ENCODE measurements around the gene LPAR1.
"Not testable (repeated sequence)": the region's sequence is repeated elsewhere in the genome, so short reads cannot be mapped to it uniquely, and the experiment has no call there.

LPAR1 gene

GRCh38 chr9:110876929-110877328 lies 161.3 kb downstream of the LPAR1 start:
- no peak for DNase-seq (ENCODE audit: low read depth in 2 of 2)

- no peak for DNase-seq (ENCODE audit: low read depth in 2 of 2)
Measured at GRCh38 chr9:110874963-110875674, 163.2 kb downstream of the LPAR1 start.

GRCh38 chr9:110872920-110873319 lies 165.3 kb downstream of the LPAR1 start:
- no peak for DNase-seq (ENCODE audit: low read depth in 2 of 2)

GRCh38 chr9:110871736-110872135 lies 166.5 kb downstream of the LPAR1 start:
- DNase-seq (ENCODE audit: low read depth in 2 of 2) = no peak

GRCh38 chr9:110869931-110870330 lies 168.3 kb downstream of the LPAR1 start:
- no peak for DNase-seq (ENCODE audit: low read depth in 2 of 2)

- DNase-seq (ENCODE audit: low read depth in 2 of 2) = no peak
Measured at GRCh38 chr9:110864011-110864410, 174.3 kb downstream of the LPAR1 start.

- DNase-seq (ENCODE audit: low read depth in 2 of 2) = not testable (repeated sequence)
Measured at GRCh38 chr9:110861370-110862110, 176.7 kb downstream of the LPAR1 start.

- no peak for DNase-seq (ENCODE audit: low read depth in 2 of 2)
Measured at GRCh38 chr9:110856772-110857171, 181.5 kb downstream of the LPAR1 start.

GRCh38 chr9:110850401-110851135 lies 187.7 kb downstream of the LPAR1 start:
- no peak for DNase-seq (ENCODE audit: low read depth in 2 of 2)

GRCh38 chr9:110847671-110848070 lies 190.6 kb downstream of the LPAR1 start:
- no peak for DNase-seq (ENCODE audit: low read depth in 2 of 2)

- DNase-seq (ENCODE audit: low read depth in 2 of 2) = no peak
Measured at GRCh38 chr9:110846215-110846614, 192.1 kb downstream of the LPAR1 start.

GRCh38 chr9:110844121-110844520 lies 194.1 kb downstream of the LPAR1 start:
- no peak for DNase-seq (ENCODE audit: low read depth in 2 of 2)

GRCh38 chr9:110842986-110843385 lies 195.3 kb downstream of the LPAR1 start:
- no peak for DNase-seq (ENCODE audit: low read depth in 2 of 2)

- no peak for DNase-seq (ENCODE audit: low read depth in 2 of 2)
Measured at GRCh38 chr9:110842169-110842568, 196.1 kb downstream of the LPAR1 start.

- no peak for DNase-seq (ENCODE audit: low read depth in 2 of 2)
Measured at GRCh38 chr9:110837401-110838005, 200.8 kb downstream of the LPAR1 start.

GRCh38 chr9:110835859-110836271 lies 202.4 kb downstream of the LPAR1 start:
- DNase-seq (ENCODE audit: low read depth in 2 of 2) = no peak

GRCh38 chr9:110835404-110835803 lies 202.9 kb downstream of the LPAR1 start:
- DNase-seq (ENCODE audit: low read depth in 2 of 2) = no peak

GRCh38 chr9:110832926-110833325 lies 205.3 kb downstream of the LPAR1 start:
- no peak for DNase-seq (ENCODE audit: low read depth in 2 of 2)

GRCh38 chr9:110830495-110830894 lies 207.8 kb downstream of the LPAR1 start:
- no peak for DNase-seq (ENCODE audit: low read depth in 2 of 2)

- DNase-seq (ENCODE audit: low read depth in 2 of 2) = no peak
Measured at GRCh38 chr9:110828264-110828663, 210.0 kb downstream of the LPAR1 start.

GRCh38 chr9:110826400-110826799 lies 211.9 kb downstream of the LPAR1 start:
- not testable (repeated sequence) for DNase-seq (ENCODE audit: low read depth in 2 of 2)

- DNase-seq (ENCODE audit: low read depth in 2 of 2) = no peak
Measured at GRCh38 chr9:110825950-110826349, 212.3 kb downstream of the LPAR1 start.
